BJ (cell line): ENCODE measurements around the gene SART1. TPM values are rescaled to one million over a fixed set of nuclear protein-coding genes. Genes with fewer than 3 reads are reported as not detected.

Experiments used
- CTCF ChIA-PET: fragments of 350-600 bp; formaldehyde crosslinking; extraction: SDS; loops from one replicate; lab custom pipeline; 2021; ENCODE audit warnings: antibody characterized with exemption, inconsistent platforms; lab: Yijun Ruan, JAX
- POLR2A ChIA-PET: fragments of 300-600 bp; sonication (Branson Sonifier 250); formaldehyde crosslinking; extraction: SDS; loops from one replicate; lab custom pipeline; 2021; ENCODE audit warnings: antibody characterized with exemption; lab: Charles Lee
- DNase-seq: peaks from one replicate; pipeline ENCODE4 v3.0.0-alpha.2; 2011; ENCODE audit warnings: low read depth
- H3K27me3 ChIP-seq: 2 replicates; pipeline ENCODE4 v1.6.0; 2011; ENCODE audit warnings: low read length; ENCODE audit not compliant: control insufficient read depth, insufficient read depth
- H3K36me3 ChIP-seq: 2 replicates; pipeline ENCODE4 v1.5.1; 2011; ENCODE audit warnings: low read length; ENCODE audit not compliant: control insufficient read depth, insufficient read depth
- H3K4me3 ChIP-seq: 2 replicates; pipeline ENCODE4 v1.5.1; 2011; ENCODE audit warnings: low read depth, mild to moderate bottlenecking, control low read depth, low read length
- polyA plus RNA-seq: library from polyadenylated mRNA; depleted of rRNA; stranded (reverse); fragments of >200 nt; gene quantifications from 2 replicates; pipeline ENCODE4 v1.2.3, GENCODE V29; 2011
- TF ChIP-seq, protein P1 (sequence below): IDR thresholded peaks from 2 replicates; pipeline ENCODE4 v1.5.1; 2011; ENCODE audit warnings: low read depth, mild to moderate bottlenecking, control low read depth, inconsistent platforms, low read length, moderate library complexity; ENCODE audit not compliant: insufficient read depth

SART1 gene
- polyA plus RNA-seq, 1 experiment, result 13.2 TPM

GRCh38 chr11:65964906-65965305 lies 3.4 kb downstream of the SART1 start:
- Histone ChIP-seq H3K27me3 (no peaks in the 10 kb centered on the region), H3K36me3 (peaks cover 39% of the 10 kb centered on the region), H3K4me3 (no peak overlapping the region)
- CTCF ChIA-PET, result interaction anchor here (1.4 kb wide), 1 partner anchor 80 kb away, joined by 6 read pairs; no protein-coding TSS in a partner anchor
- POLR2A ChIA-PET, result no interaction called here
- DNase-seq, result no peak
- TF ChIP-seq, protein P1, sequence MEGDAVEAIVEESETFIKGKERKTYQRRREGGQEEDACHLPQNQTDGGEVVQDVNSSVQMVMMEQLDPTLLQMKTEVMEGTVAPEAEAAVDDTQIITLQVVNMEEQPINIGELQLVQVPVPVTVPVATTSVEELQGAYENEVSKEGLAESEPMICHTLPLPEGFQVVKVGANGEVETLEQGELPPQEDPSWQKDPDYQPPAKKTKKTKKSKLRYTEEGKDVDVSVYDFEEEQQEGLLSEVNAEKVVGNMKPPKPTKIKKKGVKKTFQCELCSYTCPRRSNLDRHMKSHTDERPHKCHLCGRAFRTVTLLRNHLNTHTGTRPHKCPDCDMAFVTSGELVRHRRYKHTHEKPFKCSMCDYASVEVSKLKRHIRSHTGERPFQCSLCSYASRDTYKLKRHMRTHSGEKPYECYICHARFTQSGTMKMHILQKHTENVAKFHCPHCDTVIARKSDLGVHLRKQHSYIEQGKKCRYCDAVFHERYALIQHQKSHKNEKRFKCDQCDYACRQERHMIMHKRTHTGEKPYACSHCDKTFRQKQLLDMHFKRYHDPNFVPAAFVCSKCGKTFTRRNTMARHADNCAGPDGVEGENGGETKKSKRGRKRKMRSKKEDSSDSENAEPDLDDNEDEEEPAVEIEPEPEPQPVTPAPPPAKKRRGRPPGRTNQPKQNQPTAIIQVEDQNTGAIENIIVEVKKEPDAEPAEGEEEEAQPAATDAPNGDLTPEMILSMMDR, result no peak

DNA sequence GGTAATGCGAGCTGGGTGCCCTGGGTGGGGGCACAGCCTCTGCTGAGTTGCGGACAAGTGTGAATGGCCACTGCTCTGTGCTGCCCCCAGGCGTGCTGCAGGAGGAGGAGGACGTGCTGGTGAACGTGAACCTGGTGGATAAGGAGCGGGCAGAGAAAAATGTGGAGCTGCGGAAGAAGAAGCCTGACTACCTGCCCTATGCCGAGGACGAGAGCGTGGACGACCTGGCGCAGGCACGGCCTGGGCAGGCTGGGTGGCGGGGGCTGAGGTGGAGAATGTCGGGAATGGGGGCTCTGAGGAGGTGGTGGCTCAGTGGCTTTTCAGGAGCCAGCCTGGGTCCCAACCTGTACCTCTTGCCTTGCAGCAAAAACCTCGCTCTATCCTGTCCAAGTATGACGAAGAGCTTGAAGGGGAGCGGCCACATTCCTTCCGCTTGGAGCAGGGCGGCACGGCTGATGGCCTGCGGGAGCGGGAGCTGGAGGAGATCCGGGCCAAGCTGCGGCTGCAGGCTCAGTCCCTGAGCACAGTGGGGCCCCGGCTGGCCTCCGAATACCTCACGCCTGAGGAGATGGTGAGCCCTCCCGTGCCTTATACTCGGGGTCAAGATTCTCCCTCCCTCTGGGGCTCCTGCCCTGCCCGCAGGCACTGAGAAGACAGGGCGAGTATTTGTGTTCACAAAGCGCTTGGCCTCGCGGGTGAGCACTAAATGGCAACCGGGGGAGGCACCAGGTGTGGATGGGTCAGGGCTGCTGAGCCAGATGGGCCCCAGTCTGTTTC lies 4.6 kb downstream of the SART1 start:
- ChIA-PET POLR2A (no interaction called here), CTCF (interaction anchor here (0.9 to 1.4 kb wide), 3 partner anchors 10 to 82 kb away, joined by 4 to 6 read pairs (median 4); partner anchors contain the start of gene FIBP)
- no peak for DNase-seq
- Histone ChIP-seq H3K4me3 (no peak overlapping the region), H3K27me3 (no peaks in the 10 kb centered on the region), H3K36me3 (peaks cover 43% of the 10 kb centered on the region)
- TF ChIP-seq, protein P1, result no peak

GRCh38 chr11:65967329-65967934 lies 5.9 kb downstream of the SART1 start:
- H3K4me3 ChIP-seq, result no peak overlapping the region
- no peak for DNase-seq
- POLR2A ChIA-PET, result no interaction called here
- TF ChIP-seq, protein P1, result no peak
- H3K27me3 ChIP-seq, result no peaks in the 10 kb centered on the region
- peaks cover 43% of the 10 kb centered on the region for H3K36me3 ChIP-seq
- CTCF ChIA-PET, result no interaction called here

DNA sequence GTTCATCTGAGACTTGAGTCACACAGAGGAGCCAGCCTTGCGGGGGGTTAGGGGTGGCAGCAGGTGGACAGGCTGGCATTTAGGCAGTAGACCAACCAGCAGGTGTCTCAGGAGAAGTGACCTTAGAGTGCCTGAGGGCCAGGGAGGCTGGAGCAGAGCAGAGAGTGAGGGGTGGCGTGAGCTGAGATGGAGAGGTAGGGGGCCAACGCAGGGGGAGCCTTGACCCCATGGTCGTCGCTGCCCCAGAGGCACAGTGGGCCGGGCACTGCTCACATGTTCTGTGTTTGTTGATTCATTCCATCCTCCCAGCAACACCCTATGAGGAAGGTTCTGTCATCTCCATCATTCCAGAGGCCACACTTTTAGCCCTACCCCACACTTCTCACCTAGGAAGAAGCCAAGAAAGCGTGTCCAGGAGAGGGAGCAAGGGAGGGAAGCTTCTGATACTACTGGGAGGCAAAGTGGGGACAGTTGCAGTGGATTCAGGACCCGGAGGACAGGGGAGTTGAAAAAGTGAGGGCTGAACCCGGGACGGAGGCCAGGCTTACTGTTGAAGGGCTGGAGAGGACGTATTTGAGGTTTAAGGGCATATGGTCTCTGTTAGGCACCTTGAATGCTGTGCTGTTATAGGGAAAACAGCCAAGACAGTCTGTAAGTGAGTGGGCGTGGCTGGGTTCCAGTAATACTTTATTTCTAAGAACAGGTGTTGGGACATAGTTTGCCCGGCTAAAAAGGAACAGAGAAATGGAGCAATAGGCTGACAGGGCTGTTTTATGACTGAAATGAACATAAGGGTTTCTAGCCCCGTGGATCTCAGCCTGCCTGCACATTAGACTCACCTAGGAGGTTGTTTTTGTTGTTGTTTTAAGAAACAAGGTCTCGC lies 7.3 kb downstream of the SART1 start:
- CTCF ChIA-PET, result interaction anchor here (0.6 kb wide), 1 partner anchor 420 kb away, joined by 3 read pairs; no protein-coding TSS in a partner anchor
- TF ChIP-seq, protein P1, result no peak
- DNase-seq, result no peak
- Histone ChIP-seq H3K27me3 (no peaks in the 10 kb centered on the region), H3K4me3 (no peak overlapping the region), H3K36me3 (peaks cover 46% of the 10 kb centered on the region)
- POLR2A ChIA-PET, result no interaction called here
